ENCODE results near the gene HSPB3.
"Not testable (repeated sequence)": the region's sequence is repeated elsewhere in the genome, so short reads cannot be mapped to it uniquely, and the experiment has no call there.

HSPB3 gene

GRCh38 chr5:54455413-54456157 lies at the start of gene HSPB3:
Gene HSPB3 (plus strand): TSS chr5:54455699. CDS start chr5:54455790, 91 bp downstream.
- DNase-seq (ENCODE audit: low read depth in 2 of 2): no peak

- DNase-seq (ENCODE audit: low read depth in 2 of 2): no peak
Measured at GRCh38 chr5:54411176-54411575, 44.3 kb upstream of the HSPB3 start.

GRCh38 chr5:54412913-54413312 lies 42.6 kb upstream of the HSPB3 start:
- no peak for DNase-seq (ENCODE audit: low read depth in 2 of 2)

- DNase-seq (ENCODE audit: low read depth in 2 of 2): no peak
Measured at GRCh38 chr5:54415147-54415546, 40.4 kb upstream of the HSPB3 start.

GRCh38 chr5:54415896-54416601 lies 39.5 kb upstream of the HSPB3 start:
- DNase-seq (ENCODE audit: low read depth in 2 of 2): no peak

GRCh38 chr5:54419573-54420423 lies 35.7 kb upstream of the HSPB3 start:
- DNase-seq (ENCODE audit: low read depth in 2 of 2): not testable (repeated sequence)

- not testable (repeated sequence) for DNase-seq (ENCODE audit: low read depth in 2 of 2)
Measured at GRCh38 chr5:54420511-54420910, 35.0 kb upstream of the HSPB3 start.

GRCh38 chr5:54421976-54422375 lies 33.5 kb upstream of the HSPB3 start:
- DNase-seq (ENCODE audit: low read depth in 2 of 2): no peak

GRCh38 chr5:54425258-54425657 lies 30.2 kb upstream of the HSPB3 start:
- no peak for DNase-seq (ENCODE audit: low read depth in 2 of 2)

GRCh38 chr5:54426209-54426608 lies 29.3 kb upstream of the HSPB3 start:
- DNase-seq (ENCODE audit: low read depth in 2 of 2): no peak

GRCh38 chr5:54434650-54435049 lies 20.8 kb upstream of the HSPB3 start:
- DNase-seq (ENCODE audit: low read depth in 2 of 2): not testable (repeated sequence)

- no peak for DNase-seq (ENCODE audit: low read depth in 2 of 2)
Measured at GRCh38 chr5:54438620-54439389, 16.7 kb upstream of the HSPB3 start.

- DNase-seq (ENCODE audit: low read depth in 2 of 2): no peak
Measured at GRCh38 chr5:54440456-54440893, 15.0 kb upstream of the HSPB3 start.

- DNase-seq (ENCODE audit: low read depth in 2 of 2): no peak
Measured at GRCh38 chr5:54442271-54442670, 13.2 kb upstream of the HSPB3 start.

GRCh38 chr5:54443270-54443669 lies 12.2 kb upstream of the HSPB3 start:
- no peak for DNase-seq (ENCODE audit: low read depth in 2 of 2)

GRCh38 chr5:54445691-54446378 lies 9.7 kb upstream of the HSPB3 start:
- DNase-seq (ENCODE audit: low read depth in 2 of 2): no peak

GRCh38 chr5:54446379-54446732 lies 9.1 kb upstream of the HSPB3 start:
- DNase-seq (ENCODE audit: low read depth in 2 of 2): no peak

GRCh38 chr5:54449923-54450322 lies 5.6 kb upstream of the HSPB3 start:
- DNase-seq (ENCODE audit: low read depth in 2 of 2): no peak

GRCh38 chr5:54450542-54450941 lies 5.0 kb upstream of the HSPB3 start:
- DNase-seq (ENCODE audit: low read depth in 2 of 2): no peak

- no peak for DNase-seq (ENCODE audit: low read depth in 2 of 2)
Measured at GRCh38 chr5:54453046-54453445, 2.5 kb upstream of the HSPB3 start.

GRCh38 chr5:54454602-54455001 lies 897 bp upstream of the HSPB3 start:
- no peak for DNase-seq (ENCODE audit: low read depth in 2 of 2)
